Neural cell (in vitro differentiated cells): Measurements from ENCODE around the gene PPM1H. TPM values are rescaled to one million over a fixed set of nuclear protein-coding genes. Genes with fewer than 3 reads are reported as not detected.

Experiments used
- H2AFZ ChIP-seq: fragments of 200-600, 300-800 bp; sonication (generic), shearing (Covaris generic); 2 replicates; pipeline ENCODE4 v1.6.0; 2014; ENCODE audit warnings: low read depth, mild to moderate bottlenecking, antibody characterized with exemption, low read length, moderate library complexity
- H3F3A ChIP-seq: fragments of 200-600 bp; shearing (Covaris generic); 2 replicates; pipeline ENCODE4 v1.6.1; 2016; ENCODE audit warnings: mild to moderate bottlenecking, moderate library complexity, mixed read lengths, antibody characterized with exemption, low read length; ENCODE audit not compliant: insufficient read depth, poor library complexity, severe bottlenecking
- H3K27ac ChIP-seq: fragments of 200-600, 300-800 bp; sonication (generic), shearing (Covaris generic); 2 replicates; pipeline ENCODE4 v1.5.1; 2014; ENCODE audit warnings: mild to moderate bottlenecking, low read length, moderate library complexity
- H3K27me3 ChIP-seq: fragments of 300-800, 200-600 bp; sonication (generic), shearing (Covaris generic); 2 replicates; pipeline ENCODE4 v1.6.0; 2014; ENCODE audit warnings: mild to moderate bottlenecking, low read depth, low read length, moderate library complexity; ENCODE audit not compliant: insufficient read depth
- H3K36me3 ChIP-seq: fragments of 300-800, 200-600 bp; sonication (generic), shearing (Covaris generic); 2 replicates; pipeline ENCODE4 v1.5.1; 2014; ENCODE audit warnings: mild to moderate bottlenecking, antibody characterized with exemption, low read length, moderate library complexity; ENCODE audit not compliant: insufficient read depth
- H3K4me2 ChIP-seq: fragments of 300-800, 200-600 bp; sonication (generic), shearing (Covaris generic); 2 replicates; pipeline ENCODE4 v1.6.0; 2014; ENCODE audit warnings: mild to moderate bottlenecking, low read length
- H3K4me3 ChIP-seq: fragments of 300-800, 200-600 bp; sonication (generic), shearing (Covaris generic); 2 replicates; pipeline ENCODE4 v1.5.1; 2014; ENCODE audit warnings: mild to moderate bottlenecking, low read length, moderate library complexity
- H3K79me2 ChIP-seq: fragments of 200-600 bp; shearing (Covaris generic); replicated peaks from 2 replicates; pipeline ENCODE4 v1.6.0; 2014; ENCODE audit warnings: mild to moderate bottlenecking, low read length, moderate library complexity; ENCODE audit not compliant: insufficient read depth
- H3K9ac ChIP-seq: fragments of 300-800, 200-600 bp; sonication (generic), shearing (Covaris generic); 2 replicates; pipeline ENCODE4 v1.6.1; 2016; ENCODE audit warnings: mild to moderate bottlenecking, low read length, mixed read lengths
- H3K9me2 ChIP-seq: fragments of 200-600 bp; shearing (Covaris generic); 2 replicates; pipeline ENCODE4 v1.6.1; 2016; ENCODE audit warnings: mild to moderate bottlenecking, low read length, mixed read lengths; ENCODE audit not compliant: insufficient read depth
- H3K9me3 ChIP-seq: fragments of 200-600, 300-800 bp; sonication (generic), shearing (Covaris generic); 2 replicates; pipeline ENCODE4 v1.6.1; 2016; ENCODE audit warnings: mild to moderate bottlenecking, mixed run types, low read length, moderate library complexity, mixed read lengths
- H4K20me1 ChIP-seq: fragments of 200-600 bp; shearing (Covaris generic); 2 replicates; pipeline ENCODE4 v1.6.1; 2016; ENCODE audit warnings: mild to moderate bottlenecking, mixed run types; ENCODE audit not compliant: insufficient read depth
- CTCF ChIP-seq: fragments of 450-650 bp; IDR thresholded peaks from 2 replicates; pipeline ENCODE4 v1.5.1; 2014; ENCODE audit warnings: antibody characterized with exemption, mild to moderate bottlenecking, moderate library complexity; ENCODE audit not compliant: poor library complexity, severe bottlenecking
- EP300 ChIP-seq: fragments of 450-650 bp; conservative IDR thresholded peaks from 2 replicates; pipeline ENCODE4 v1.6.1; 2014; ENCODE audit warnings: antibody characterized with exemption, mild to moderate bottlenecking, moderate library complexity; ENCODE audit not compliant: poor library complexity, severe bottlenecking
- EZH2 ChIP-seq: fragments of 200-600, 300-800 bp; shearing (Covaris generic), sonication (generic); IDR thresholded peaks from 2 replicates; pipeline ENCODE4 v1.6.1; 2014; ENCODE audit warnings: antibody characterized with exemption, low read length, borderline replicate concordance, mild to moderate bottlenecking; ENCODE audit not compliant: insufficient read depth, poor library complexity, severe bottlenecking
- MXI1 ChIP-seq: fragments of 450-650 bp; conservative IDR thresholded peaks from 2 replicates; pipeline ENCODE4 v1.6.1; 2014; ENCODE audit warnings: antibody characterized with exemption, mild to moderate bottlenecking; ENCODE audit not compliant: poor library complexity, severe bottlenecking
- POLR2AphosphoS5 ChIP-seq: IDR thresholded peaks from 2 replicates; pipeline ENCODE4 v1.6.1; 2012
- RAD21 ChIP-seq: fragments of 450-650 bp; conservative IDR thresholded peaks from 2 replicates; pipeline ENCODE4 v1.6.1; 2014; ENCODE audit warnings: antibody characterized with exemption, mild to moderate bottlenecking, moderate library complexity
- REST ChIP-seq: IDR thresholded peaks from 2 replicates; pipeline ENCODE4 v1.6.1; 2012; ENCODE audit warnings: borderline replicate concordance
- SMC3 ChIP-seq: fragments of 450-650 bp; conservative IDR thresholded peaks from 2 replicates; pipeline ENCODE4 v1.6.1; 2014; ENCODE audit warnings: antibody characterized with exemption, mild to moderate bottlenecking, moderate library complexity; ENCODE audit not compliant: poor library complexity
- TAF1 ChIP-seq: IDR thresholded peaks from 2 replicates; pipeline ENCODE4 v1.6.1; 2012; ENCODE audit warnings: low read depth
- polyA plus RNA-seq: library from polyadenylated mRNA; depleted of rRNA; stranded (reverse); fragments of >200 nt; gene quantifications from 2 replicates; pipeline ENCODE4 v1.2.3, GENCODE V29; 2014

The PPM1H gene
- polyA plus RNA-seq, 1 donor from 2014 or later = 3.9 TPM

- TF ChIP-seq EP300 (no peak), RAD21 (no peak), POLR2AphosphoS5 (no peak), REST (no peak), TAF1 (no peak)
- Histone ChIP-seq H3K27me3 (no peaks in the 10 kb centered on the region), H3K9me3 (no peaks in the 10 kb centered on the region), H3K4me2 (no peak overlapping the region), H3K79me2 (no peaks in the 10 kb centered on the region), H3K4me3 (no peak overlapping the region), H3K9me2 (no peaks in the 10 kb centered on the region), H4K20me1 (no peaks in the 10 kb centered on the region), H3K9ac (no peak overlapping the region), H2AFZ (no peak overlapping the region), H3K36me3 (no peaks in the 10 kb centered on the region), H3F3A (no peaks in the 10 kb centered on the region), H3K27ac (no peak overlapping the region)
These were observed 39.5 kb downstream of the PPM1H start for GRCh38 chr12:62895351-62895877.

GRCh38 chr12:62893276-62893675 lies 41.7 kb downstream of the PPM1H start:
- Histone ChIP-seq H3K9me2 (no peaks in the 10 kb centered on the region), H3K9me3 (no peaks in the 10 kb centered on the region), H3K9ac (no peak overlapping the region), H3K79me2 (no peaks in the 10 kb centered on the region), H4K20me1 (no peaks in the 10 kb centered on the region), H3K27ac (no peak overlapping the region), H2AFZ (no peak overlapping the region), H3K27me3 (no peaks in the 10 kb centered on the region), H3K4me2 (no peak overlapping the region), H3K4me3 (no peak overlapping the region), H3K36me3 (no peaks in the 10 kb centered on the region), H3F3A (no peaks in the 10 kb centered on the region)
- TF ChIP-seq MXI1 (no peak), EP300 (no peak), CTCF (no peak), REST (no peak), SMC3 (no peak), RAD21 (no peak), POLR2AphosphoS5 (no peak), TAF1 (no peak), EZH2 (no peak)
